Stimulated activated CD8-positive, alpha-beta memory T cell treated with anti-CD3 and anti-CD28 coated beads, Interleukin-15, amount 100 ng/mL, for 1 hour (primary cell): ENCODE data around the gene SCYGR2.
"Not testable (repeated sequence)": the region's sequence is repeated elsewhere in the genome, so short reads cannot be mapped to it uniquely, and the experiment has no call there.

Source experiments
- DNase-seq: peaks from one replicate; pipeline ENCODE4 v3.0.0-alpha.2; 2020; ENCODE audit warnings: low read depth

SCYGR2 gene

DNA sequence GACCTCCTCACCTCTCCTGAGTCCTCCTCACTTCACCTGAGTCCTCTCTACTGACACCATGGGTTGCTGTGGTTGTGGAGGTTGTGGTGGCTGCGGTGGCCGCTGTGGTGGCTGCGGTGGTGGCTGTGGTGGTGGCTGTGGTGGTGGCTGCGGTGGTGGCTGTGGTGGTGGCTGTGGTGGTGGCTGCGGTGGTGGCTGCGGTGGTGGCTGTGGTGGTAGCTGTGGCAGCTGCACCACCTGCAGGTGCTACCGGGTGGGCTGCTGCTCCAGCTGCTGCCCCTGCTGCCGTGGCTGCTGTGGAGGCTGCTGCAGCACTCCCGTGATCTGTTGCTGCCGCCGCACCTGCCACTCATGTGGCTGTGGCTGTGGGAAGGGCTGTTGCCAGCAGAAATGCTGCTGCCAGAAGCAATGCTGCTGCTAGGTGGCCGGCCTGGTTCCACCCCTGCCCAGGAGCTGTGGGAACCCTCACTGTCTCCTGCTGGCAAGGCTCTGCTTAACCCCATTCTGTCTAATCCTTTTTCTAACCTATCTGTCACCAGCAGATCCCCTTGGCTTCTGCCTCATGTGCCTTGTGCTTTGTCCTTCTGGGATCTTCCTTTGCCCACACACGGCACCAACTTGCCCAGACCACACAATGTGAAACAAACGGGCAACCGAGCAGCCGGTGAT, at the start of gene SCYGR2:
TSS of gene SCYGR2 (plus strand) at position 59 of the 669 bp plus-strand sequence. CDS start at position 59, 0 bp downstream.
- not testable (repeated sequence) for DNase-seq

DNA sequence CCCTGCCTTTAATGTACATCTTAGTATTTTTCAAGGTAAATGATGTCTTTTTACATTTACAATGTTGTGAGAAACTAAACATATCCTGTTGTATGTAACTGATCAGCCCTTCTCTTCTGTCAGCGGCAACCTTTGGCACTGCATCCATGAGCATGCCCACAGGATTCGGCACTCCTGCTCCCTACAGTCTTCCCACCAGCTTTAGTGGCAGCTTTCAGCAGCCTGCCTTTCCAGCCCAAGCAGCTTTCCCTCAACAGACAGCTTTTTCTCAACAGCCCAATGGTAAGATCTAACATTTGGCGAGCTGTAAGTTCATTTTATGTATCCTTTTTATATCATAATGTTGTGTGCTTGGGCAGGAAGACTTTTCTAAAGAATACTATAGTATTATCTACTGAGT, 46.9 kb upstream of the SCYGR2 start:
- DNase-seq: no peak

GRCh38 chr2:227562581-227562980, 36.1 kb upstream of the SCYGR2 start:
- no peak for DNase-seq

- no peak for DNase-seq
Measured at GRCh38 chr2:227565080-227565479, 33.6 kb upstream of the SCYGR2 start.

DNA sequence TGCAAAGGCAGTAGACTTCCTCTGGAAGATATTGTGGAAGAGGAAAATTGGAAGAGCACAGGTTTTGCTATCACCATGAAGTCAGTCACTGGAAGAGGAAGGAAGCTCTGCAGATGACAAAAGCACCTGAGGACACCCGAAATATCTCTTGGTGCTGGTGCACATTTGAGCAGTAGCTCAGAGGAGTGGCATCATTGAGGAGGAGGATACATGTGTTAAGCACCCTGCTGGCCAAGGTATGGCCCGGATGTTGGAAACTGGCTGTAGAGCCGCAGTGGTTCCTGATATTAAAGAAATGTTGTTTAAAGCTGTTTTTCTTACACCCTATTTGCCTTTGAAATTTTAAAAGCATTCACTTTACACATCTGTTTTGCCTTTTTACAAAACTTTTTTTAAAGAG, 32.7 kb upstream of the SCYGR2 start:
- DNase-seq: no peak

DNA sequence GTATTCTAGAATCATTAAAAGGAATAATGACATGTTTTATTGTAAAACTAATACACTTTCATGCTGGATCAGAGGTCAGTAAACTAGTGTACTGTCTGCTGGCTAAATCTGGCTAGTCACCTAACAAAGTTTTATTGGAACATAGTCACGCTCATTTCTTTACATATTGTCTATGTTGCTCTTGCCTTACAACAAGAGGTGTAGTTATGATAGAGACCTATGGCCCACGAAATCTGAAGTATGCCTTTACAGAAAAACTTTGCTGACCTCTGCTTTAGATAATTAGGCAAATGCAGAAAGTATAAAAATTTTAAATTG, 29.9 kb upstream of the SCYGR2 start:
- DNase-seq: no peak

GRCh38 chr2:227570615-227571014, 28.1 kb upstream of the SCYGR2 start:
- no peak for DNase-seq

- no peak for DNase-seq
Measured at GRCh38 chr2:227576110-227576509, 22.6 kb upstream of the SCYGR2 start.

GRCh38 chr2:227576812-227577211, 21.9 kb upstream of the SCYGR2 start:
- no peak for DNase-seq

DNA sequence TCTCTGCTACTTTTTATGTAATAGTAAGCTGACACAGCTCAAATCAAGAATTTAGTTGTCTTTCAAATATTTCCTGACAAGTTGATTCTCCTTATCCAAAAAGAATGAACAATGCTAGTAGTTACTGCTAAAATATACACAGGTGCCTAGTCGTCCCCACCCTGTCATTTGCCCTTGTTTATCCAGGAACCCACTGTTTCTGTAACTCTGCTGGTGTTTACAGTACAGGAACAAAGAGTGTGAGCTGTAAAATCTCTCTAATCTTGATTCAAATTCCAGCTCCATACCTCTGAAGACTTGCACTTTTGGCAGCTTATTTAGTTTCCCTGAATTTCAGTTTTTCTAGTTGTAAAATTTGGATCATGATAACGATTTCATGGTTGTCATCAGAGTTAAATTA, 21.1 kb upstream of the SCYGR2 start:
- no peak for DNase-seq

DNA sequence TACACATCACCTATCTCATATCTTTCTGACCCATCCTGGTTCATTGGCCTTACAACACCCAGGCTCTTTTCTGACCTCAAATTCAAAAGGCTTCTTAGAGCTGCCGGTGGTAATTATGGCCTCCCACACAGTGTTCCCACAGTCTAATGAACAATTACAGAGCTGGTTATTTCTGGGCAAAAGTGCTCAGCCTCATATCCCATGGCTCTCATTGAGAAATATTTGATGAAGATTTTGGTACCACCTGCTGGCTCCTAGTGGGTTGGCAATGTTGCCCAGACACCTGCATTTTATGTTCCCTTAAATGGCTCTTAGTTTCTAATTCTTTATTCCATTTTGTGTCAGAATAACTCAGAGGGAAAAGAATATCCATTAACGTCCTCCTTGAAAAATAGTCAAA, 20.1 kb upstream of the SCYGR2 start:
- no peak for DNase-seq

- DNase-seq: no peak
Measured at GRCh38 chr2:227579791-227580190, 18.9 kb upstream of the SCYGR2 start.

- no peak for DNase-seq
Measured at GRCh38 chr2:227582369-227582768, 16.3 kb upstream of the SCYGR2 start.

DNA sequence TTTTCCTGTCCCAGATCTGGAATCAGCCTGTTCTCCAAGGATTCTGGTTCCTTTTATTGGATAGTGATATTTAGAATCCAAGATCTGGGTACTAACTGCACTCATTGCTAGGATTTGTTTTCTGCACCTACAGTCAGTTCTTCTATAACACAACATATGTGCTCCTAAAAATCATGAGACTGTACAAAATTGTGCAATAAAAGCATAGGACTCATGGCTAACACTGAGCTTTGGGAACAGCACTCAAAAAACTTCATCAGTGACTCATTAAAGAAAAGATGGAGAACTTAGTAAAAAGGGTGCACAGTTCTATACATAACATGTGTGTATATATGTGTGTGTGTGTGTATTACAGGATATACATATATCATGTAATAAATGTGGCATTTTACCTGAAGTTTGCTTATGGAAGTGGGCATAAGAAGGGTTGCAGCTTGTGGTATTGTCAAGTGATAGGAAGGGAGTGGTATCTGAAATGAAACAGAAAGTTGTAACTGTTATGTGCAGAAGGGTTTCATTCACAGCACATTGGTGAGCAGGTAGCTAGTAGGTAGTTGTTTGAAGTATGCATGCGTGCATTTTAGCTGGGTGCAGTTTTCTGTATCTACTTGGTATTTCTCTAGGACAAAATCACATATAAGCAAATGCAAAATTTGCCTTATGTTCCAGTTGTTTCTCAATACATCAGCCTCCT, 5.9 kb upstream of the SCYGR2 start:
- DNase-seq: no peak

DNA sequence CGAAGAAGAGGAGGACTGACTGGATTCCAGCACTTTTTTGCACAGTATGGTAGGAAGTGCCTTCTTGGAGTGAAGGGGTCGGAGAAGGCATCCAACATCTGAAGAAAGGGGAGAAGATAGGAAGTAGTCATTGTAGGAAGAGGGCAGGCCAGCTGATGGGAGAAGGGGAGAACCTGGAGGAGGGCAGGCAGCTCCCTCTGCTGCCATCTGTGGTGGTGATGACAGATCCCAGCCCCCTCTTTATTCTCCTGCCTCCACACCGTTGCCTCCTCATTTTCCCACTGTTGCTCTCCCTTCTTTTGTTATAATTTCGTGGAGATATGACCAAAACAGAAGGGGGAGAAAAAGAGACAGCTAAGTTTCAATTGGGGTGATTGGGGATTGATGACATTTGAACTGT, 2.9 kb upstream of the SCYGR2 start:
- no peak for DNase-seq

DNA sequence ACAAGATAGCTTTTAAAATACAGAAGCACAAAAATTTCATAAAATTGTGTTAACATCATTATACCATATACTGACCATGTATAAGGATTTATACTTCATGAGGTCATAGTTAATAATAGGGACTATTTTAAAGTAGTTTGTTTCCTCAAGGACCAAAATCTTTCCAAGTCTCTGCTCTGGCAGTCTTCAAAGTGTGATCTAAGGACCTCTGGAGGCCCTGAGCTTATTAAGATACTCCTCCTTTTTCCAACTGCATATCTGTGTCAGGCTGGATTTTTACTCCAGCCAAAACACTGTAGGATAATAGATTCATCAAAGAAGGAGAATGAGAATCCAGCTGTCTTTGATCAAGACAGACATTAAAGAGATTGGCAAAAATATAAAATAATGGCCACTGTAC, 1.7 kb upstream of the SCYGR2 start:
- no peak for DNase-seq

DNA sequence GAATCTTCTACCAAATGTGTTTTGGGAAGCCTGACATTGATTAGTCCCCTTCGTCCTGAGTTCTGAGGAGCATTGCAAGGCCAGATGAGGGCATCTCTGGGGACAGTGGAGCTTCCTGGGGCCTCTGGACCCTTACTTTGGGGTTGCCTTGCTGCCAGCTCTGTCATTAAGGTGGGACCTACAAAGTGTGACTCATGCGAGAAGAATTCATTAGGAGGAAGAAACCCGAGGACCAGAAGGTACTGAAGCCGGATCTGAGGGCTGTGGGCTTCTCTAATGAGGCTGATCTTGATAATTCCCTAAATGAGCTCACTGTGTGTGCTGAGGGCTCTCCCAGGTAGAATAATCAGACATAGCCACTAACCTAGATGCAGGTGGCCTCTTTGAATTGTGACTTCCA, 695 bp upstream of the SCYGR2 start:
- no peak for DNase-seq

GRCh38 chr2:227602358-227602757, 3.7 kb downstream of the SCYGR2 start:
- DNase-seq: no peak

GRCh38 chr2:227606476-227606875, 7.8 kb downstream of the SCYGR2 start:
- no peak for DNase-seq

DNA sequence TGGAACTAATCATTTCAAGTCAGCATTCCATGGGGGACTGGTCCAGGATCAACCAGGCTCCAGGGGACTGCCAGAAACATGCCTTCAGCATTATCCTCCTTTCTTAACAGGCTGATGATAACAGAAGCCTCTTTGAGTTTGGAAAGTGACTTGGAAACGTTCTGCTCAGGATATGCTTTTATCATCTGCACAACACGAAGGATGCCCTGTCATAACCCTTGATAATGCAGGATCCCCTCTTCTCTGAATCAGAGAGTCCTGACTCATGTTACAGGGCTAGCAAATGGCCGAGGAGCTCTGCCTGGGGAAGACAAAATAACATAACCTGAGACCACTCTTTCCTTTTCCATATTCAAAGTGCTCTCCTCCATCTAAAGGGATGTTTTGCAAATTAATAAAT, 9.2 kb downstream of the SCYGR2 start:
- DNase-seq: no peak

- no peak for DNase-seq
Measured at GRCh38 chr2:227608561-227609338, 10.1 kb downstream of the SCYGR2 start.

DNA sequence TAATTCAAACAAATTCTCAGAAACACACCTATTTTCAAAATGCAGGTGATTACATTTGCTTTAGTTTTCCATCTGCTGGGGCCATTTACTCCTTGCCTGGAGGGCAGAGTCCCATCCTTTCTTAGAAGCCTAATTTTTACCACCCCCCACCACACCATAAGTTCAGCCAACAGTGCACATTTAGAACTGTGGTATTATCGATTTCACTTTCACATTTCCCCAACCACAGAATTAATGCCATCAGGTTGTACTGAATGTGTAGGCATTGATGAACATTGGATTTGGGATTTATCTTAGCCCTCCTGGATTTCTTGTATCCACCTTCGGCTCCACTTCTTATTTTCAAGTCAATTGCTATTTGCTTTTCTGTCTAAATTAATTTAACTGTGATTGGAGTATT, 11.4 kb downstream of the SCYGR2 start:
- no peak for DNase-seq

DNA sequence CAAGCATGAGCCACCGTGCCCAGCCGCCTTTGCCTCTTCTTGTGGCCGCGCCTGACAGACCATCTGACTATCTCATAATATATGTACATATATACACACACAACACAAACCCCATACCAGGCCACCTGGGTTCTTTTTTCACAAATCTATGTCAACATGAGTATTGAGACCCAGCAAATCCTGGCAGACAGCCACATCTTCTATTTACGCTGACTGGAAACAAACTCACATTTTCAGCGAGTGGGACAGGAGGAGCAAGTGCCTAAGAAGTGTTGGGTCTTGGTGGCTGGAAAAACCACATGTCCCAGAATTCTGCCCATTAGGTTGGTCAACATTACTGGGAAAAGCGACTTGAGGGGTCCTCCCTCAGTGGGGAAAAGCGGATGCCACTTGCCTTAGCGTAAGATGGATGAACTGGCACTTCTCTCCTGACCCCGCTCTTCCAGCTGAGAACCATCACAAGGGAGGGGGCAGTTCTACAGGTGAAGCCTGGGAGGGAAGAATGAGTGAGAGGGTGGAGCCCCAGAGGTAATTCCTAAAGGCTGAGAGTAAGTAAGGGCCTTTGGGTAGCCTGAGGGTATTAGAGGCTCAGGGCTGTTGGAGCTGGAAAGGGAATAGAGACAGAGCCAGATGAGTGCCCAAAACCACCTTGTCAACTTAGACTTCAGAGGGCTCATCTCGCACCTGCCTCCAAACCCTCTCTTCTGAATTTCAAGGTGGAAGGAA, 14.0 kb downstream of the SCYGR2 start:
- no peak for DNase-seq
